ENCODE results near the gene PRR3. TPM values are rescaled to one million over a fixed set of nuclear protein-coding genes. Genes with fewer than 3 reads are reported as not detected.
A peak's percentile ranks its signal among the peaks of the same experiment; 100 is the strongest.

PRR3 gene
- total and polyA plus RNA-seq, 2 of the 13 experiments (the other 11 are each of a cell fraction or from before 2014, with no cell fraction given) = 14.6 to 21.2 TPM

DNA sequence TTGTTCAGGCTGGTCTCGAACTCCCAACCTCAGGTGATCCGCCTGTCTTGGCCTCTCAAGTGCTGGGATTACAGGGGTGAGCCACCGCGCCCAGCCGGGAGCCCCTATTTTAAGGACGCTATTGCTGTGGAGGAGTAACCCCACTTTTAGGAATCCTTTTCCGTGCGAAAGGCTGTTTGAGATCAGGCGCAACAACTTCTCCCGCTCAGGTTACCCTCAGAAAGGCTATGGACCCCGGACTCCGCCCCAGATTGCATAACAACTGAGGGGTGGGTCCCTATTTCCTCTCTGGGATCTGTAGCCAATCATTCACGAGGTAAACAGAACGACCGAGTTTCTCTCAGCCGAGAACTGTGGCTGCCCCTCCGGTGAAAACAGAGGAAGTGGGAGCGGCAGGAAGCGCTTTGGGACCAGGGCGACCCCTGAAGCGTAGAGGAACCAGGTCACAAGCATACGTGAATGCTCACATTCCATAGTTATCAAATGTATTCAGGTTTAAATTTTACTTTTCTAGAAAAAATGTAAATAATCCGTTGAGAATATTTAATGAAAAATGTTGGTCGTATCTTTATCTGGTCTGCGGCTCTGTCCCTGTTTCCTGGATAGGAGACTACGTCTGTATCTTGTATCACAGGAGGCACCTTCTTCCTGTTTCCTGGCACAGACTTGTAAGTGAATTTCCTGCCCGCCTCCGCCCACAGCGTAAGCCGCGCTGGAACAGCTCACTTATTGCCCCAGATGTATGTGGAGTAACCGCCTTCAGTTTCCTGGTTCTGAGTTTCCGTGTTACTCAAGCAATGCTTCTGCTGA, 40.9 kb upstream of the PRR3 start (continued):
- TF ChIP-seq, protein P1, sequence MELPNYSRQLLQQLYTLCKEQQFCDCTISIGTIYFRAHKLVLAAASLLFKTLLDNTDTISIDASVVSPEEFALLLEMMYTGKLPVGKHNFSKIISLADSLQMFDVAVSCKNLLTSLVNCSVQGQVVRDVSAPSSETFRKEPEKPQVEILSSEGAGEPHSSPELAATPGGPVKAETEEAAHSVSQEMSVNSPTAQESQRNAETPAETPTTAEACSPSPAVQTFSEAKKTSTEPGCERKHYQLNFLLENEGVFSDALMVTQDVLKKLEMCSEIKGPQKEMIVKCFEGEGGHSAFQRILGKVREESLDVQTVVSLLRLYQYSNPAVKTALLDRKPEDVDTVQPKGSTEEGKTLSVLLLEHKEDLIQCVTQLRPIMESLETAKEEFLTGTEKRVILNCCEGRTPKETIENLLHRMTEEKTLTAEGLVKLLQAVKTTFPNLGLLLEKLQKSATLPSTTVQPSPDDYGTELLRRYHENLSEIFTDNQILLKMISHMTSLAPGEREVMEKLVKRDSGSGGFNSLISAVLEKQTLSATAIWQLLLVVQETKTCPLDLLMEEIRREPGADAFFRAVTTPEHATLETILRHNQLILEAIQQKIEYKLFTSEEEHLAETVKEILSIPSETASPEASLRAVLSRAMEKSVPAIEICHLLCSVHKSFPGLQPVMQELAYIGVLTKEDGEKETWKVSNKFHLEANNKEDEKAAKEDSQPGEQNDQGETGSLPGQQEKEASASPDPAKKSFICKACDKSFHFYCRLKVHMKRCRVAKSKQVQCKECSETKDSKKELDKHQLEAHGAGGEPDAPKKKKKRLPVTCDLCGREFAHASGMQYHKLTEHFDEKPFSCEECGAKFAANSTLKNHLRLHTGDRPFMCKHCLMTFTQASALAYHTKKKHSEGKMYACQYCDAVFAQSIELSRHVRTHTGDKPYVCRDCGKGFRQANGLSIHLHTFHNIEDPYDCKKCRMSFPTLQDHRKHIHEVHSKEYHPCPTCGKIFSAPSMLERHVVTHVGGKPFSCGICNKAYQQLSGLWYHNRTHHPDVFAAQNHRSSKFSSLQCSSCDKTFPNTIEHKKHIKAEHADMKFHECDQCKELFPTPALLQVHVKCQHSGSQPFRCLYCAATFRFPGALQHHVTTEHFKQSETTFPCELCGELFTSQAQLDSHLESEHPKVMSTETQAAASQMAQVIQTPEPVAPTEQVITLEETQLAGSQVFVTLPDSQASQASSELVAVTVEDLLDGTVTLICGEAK (IDR thresholded peaks at IDR 0.05) = no peak
- TF ChIP-seq, protein P1 (CRISPR knock-in tag; IDR thresholded peaks at IDR 0.05) = peak; percentile 64; the same call in 1 of the 2 replicates
- TF ChIP-seq DNMT1 (CRISPR knock-in tag; IDR thresholded peaks at IDR 0.05) = no peak
- TF ChIP-seq, protein P2, sequence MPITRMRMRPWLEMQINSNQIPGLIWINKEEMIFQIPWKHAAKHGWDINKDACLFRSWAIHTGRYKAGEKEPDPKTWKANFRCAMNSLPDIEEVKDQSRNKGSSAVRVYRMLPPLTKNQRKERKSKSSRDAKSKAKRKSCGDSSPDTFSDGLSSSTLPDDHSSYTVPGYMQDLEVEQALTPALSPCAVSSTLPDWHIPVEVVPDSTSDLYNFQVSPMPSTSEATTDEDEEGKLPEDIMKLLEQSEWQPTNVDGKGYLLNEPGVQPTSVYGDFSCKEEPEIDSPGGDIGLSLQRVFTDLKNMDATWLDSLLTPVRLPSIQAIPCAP (CRISPR knock-in tag; IDR thresholded peaks at IDR 0.05; ENCODE audit: low read depth) = no peak
- peak; percentile 69; the same call in 1 of the 2 replicates for TF ChIP-seq YEATS2 (CRISPR knock-in tag; IDR thresholded peaks at IDR 0.05; ENCODE audit: borderline replicate concordance)
- TF ChIP-seq ZNF570 (CRISPR knock-in tag; IDR thresholded peaks at IDR 0.05; ENCODE audit: borderline replicate concordance) = no peak
- peak; percentile 13; the same call in 1 of the 2 replicates for TF ChIP-seq ONECUT2 (CRISPR knock-in tag; IDR thresholded peaks at IDR 0.05)
- peak; percentile 60; the same call in 1 of the 2 replicates for TF ChIP-seq KLF6 (CRISPR knock-in tag; IDR thresholded peaks at IDR 0.05)
- TF ChIP-seq CBFB (CRISPR knock-in tag; IDR thresholded peaks at IDR 0.05) = peak; percentile 50; the same call in 1 of the 2 replicates
- no peak for TF ChIP-seq SSRP1 (CRISPR knock-in tag; IDR thresholded peaks at IDR 0.05)
- no peak for TF ChIP-seq ZNF180 (CRISPR knock-in tag; IDR thresholded peaks at IDR 0.05; ENCODE audit: borderline replicate concordance, low read depth)
- no peak for TF ChIP-seq FOXP1 (IDR thresholded peaks at IDR 0.05)
- peak; percentile 73 for TF ChIP-seq FOXP1 (CRISPR knock-in tag; IDR thresholded peaks at IDR 0.05)
- TF ChIP-seq NRL (CRISPR knock-in tag; IDR thresholded peaks at IDR 0.05; ENCODE audit: borderline replicate concordance) = peak; percentile 66
- TF ChIP-seq IRF2 (CRISPR knock-in tag; IDR thresholded peaks at IDR 0.05) = peak; percentile 89; the same call in 1 of the 2 replicates
- peak; percentile 89; the same call in 1 of the 2 replicates for TF ChIP-seq MYNN (CRISPR knock-in tag; IDR thresholded peaks at IDR 0.05; ENCODE audit: low read depth)
- TF ChIP-seq ATF7-NPFF (CRISPR knock-in tag; IDR thresholded peaks at IDR 0.05; ENCODE audit: low read depth) = peak; percentile 67
- TF ChIP-seq ZKSCAN8 (CRISPR knock-in tag; IDR thresholded peaks at IDR 0.05; ENCODE audit: borderline replicate concordance) = no peak; the same call in 1 of the 2 replicates
- TF ChIP-seq ZNF3 (CRISPR knock-in tag; IDR thresholded peaks at IDR 0.05) = no peak
- no peak for TF ChIP-seq ZNF256 (CRISPR knock-in tag; conservative IDR thresholded peaks at IDR 0.05)
- TF ChIP-seq, protein P3, sequence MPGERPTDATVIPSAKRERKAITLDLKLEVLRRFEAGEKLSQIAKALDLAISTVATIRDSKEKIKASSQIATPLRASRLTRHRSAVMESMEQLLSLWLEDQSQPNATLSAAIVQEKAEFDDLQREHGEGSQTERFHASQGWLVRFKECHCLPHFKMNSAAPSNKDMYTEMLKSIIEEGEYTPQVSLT (CRISPR knock-in tag; IDR thresholded peaks at IDR 0.05; ENCODE audit: borderline replicate concordance, low read depth) = no peak
